Measurements from ENCODE around the gene KIF13A. TPM values are rescaled to one million over a fixed set of nuclear protein-coding genes. Genes with fewer than 3 reads are reported as not detected.

KIF13A gene
- total RNA-seq, 4 donors from 2014 or later = 32.1 to 58.2 (median 56.5) TPM

DNA sequence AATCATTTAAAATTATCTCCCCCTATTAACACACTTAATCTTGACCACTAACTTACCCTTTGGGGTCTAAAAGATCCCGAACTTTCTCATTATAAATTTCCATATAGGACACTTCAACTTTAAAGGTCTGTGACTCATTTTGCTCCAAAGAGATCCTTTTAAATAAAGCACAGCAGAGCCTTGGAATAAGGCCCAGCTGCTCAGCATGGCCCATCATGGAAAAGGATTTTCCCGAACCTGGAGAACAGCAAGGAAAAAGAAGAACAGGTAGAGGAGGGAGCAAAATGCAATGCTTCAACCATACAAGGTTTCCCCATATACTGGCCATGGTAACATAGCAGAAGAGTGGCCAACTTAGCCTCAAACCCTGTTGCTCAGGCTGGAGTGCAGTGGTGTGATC, 132.1 kb downstream of the KIF13A start:
- no peak for TF ChIP-seq CTCF (IDR thresholded peaks at IDR 0.05; ENCODE audit: low read depth)

DNA sequence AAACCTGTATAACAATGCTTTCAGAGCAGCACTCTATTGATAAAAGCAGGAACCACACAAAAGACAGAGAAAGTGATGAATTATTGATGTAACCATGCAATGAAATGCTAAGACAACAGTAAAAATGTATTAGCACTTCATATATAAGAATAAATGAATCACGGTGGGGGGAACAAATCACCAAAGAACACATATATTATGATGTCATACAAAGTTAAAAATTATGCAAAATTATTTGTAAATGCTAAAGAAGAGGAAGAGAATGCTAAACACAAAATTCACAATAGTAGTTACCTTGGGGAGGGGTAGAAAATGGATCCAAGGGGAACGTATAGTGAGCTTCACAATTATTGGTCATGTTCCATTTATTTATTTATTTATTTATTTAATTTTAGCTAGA, 133.9 kb downstream of the KIF13A start:
- TF ChIP-seq CTCF (IDR thresholded peaks at IDR 0.05; ENCODE audit: low read depth) = no peak

DNA sequence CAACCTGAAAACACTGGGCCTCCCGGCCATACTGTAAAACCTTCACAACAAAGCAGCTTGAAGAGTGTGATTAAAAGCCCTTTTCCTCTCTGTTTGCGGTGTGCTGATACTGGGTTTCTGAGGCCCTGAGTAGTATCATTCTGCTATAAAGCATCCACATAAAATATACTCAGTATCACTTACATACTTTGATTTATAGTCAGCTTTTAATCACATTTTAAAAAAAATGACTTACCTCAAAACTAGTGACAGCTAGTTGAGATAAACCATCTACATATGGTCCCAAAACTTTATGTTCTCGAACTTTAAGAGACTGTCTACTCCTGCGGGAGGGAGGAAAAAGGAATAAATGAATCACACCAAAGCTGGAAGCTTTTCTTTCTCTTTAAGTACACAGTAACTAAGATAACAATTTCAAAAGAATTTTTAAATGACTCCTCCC, 135.7 kb downstream of the KIF13A start:
- TF ChIP-seq CTCF (IDR thresholded peaks at IDR 0.05; ENCODE audit: low read depth) = no peak

DNA sequence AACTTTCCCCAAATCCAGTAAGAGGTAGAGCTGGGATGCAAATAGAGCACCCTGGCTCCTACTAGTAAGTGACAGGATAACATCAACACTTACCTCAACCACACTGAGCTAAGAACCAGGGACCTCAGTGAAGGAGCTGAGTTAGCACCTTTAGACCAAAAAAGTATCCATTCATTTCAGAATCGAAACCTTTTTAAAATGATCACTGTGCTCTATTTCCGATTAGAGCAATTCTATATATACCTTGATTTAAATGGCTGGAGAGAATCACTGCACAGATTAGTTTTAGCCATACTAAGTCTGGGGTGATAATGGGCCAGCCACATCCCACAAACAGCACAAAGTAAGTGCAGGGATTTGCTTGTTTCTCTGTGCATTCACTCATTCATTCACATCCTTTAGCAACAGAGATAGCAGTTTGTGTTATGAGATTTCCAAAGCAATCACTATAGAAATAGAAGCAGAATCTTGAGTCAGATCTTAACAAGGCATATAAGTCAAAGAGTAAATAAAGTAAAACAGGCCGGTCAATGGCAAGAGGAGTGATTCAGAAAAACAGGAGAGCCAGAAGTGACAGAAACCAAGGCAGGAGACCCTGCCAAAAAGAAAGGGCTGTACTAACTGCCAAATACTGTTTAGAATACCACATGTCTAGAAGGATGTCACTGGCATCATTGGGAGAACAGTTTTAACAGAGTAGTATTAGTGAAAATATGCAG, 136.3 kb downstream of the KIF13A start:
- TF ChIP-seq CTCF (IDR thresholded peaks at IDR 0.05; ENCODE audit: low read depth) = no peak

GRCh38 chr6:17850281-17850680, 137.2 kb downstream of the KIF13A start:
- TF ChIP-seq CTCF (IDR thresholded peaks at IDR 0.05; ENCODE audit: low read depth) = no peak

DNA sequence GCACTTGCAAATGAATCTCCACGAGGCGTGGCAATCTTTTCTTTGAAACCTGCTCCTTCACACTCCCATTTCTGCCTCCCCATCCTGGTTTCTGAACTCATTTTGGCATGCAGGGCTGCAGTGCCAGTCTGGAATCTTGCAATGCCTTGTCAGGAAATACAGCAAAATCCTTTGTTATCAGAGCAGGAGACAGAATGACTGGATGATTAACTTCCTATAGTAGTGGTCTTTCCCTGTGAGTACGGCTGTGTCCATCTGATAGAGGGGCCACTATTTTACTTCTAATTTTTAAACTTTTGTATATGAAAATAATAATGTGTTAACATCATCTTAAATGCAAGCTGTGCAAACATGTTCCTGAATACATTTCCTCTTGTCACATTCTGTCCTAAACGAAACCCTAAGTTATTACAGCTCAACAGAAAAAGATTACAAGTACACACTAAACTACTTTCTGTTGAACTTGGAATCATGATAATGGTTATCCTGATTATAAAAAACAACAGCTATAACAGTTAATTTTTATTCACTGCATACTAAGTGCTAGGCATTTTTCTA, 140.2 kb downstream of the KIF13A start:
- TF ChIP-seq CTCF (IDR thresholded peaks at IDR 0.05; ENCODE audit: low read depth) = no peak

DNA sequence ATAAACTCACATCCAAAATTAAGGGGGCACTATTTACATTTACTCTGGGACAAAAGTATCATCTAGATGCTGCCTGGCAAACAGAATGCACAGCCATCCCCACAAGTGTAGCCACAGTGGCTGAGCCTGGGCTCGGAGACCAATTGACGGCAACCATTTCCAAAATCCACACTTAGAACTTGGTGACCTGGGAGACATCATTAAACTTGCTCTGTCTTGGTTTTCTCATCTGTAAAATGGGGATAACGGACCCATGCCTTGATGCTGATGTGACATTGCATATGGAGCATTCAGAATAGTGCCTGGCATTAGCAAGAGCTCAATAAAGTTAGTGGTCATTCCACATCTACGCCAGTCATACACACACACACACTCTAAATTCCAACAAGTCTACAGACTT, 140.7 kb downstream of the KIF13A start:
- TF ChIP-seq CTCF (IDR thresholded peaks at IDR 0.05; ENCODE audit: low read depth) = no peak

Measured in subcutaneous adipose tissue (tissue), 4 donors.